DLD1 (cell line): Measurements from ENCODE around the gene SNRPN.
"Not testable (repeated sequence)": the region's sequence is repeated elsewhere in the genome, so short reads cannot be mapped to it uniquely, and the experiment has no call there.

ENCODE experiments used
- in situ Hi-C: cut with HindIII; loops from 2 replicates; pipeline ENCODE4 v1.10.0; 2017; ENCODE audit warnings: low sequenced_read_pairs

The SNRPN gene

DNA sequence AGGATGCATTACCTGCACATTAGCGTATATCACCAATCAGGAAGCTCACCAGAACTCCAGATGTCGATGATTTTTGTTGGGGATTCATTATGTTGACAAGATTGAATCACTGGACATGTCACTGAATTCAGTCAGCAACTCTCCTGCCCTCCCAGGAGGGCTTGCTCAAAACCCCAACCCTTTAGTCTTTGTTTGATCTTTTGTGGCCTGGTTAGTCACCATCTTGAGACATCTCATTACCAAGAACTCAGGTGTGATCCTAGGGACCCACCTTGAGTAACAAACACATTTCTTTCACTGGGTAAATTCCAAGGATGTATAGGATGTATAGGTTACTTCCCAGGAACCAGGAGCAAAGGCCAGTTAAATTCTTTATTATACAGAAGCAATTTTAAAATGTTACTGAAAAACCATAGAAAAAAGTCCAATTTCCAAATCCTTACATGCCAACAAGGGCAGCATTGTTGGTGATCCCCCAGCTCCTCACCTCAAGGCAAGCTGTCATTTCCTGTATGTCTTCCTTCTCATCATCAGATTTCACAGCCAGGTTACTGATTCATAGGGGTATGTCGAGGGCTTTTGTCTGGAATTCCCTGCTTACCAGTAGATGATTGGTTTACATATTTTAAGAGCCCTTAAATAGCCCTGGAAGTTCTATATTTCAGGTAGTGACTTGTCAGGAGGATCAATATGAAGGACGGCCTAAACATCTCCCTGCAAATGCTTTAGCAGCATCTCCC lies 11.7 kb downstream of the SNRPN start:
- in situ Hi-C loops = no loop called here

DNA sequence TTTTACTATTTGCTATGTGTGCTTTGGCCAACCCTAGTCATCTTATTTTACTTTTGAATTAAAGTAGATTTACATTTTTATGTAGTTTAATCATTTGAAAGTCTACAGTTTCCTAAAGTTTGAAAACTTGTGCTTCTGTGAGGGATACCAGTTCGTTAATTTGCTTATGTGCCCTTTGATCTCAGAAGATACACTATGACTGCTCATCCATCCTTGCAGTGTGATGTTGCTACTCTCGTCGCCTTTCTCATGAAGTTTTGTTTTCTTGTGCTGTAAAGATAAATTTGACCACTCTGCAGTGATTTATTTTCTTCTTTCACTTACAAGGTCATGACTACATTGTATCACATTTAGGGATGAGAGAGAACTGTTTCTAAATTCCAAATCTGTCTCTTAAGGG lies 16.3 kb downstream of the SNRPN start:
- in situ Hi-C loops = no loop called here

DNA sequence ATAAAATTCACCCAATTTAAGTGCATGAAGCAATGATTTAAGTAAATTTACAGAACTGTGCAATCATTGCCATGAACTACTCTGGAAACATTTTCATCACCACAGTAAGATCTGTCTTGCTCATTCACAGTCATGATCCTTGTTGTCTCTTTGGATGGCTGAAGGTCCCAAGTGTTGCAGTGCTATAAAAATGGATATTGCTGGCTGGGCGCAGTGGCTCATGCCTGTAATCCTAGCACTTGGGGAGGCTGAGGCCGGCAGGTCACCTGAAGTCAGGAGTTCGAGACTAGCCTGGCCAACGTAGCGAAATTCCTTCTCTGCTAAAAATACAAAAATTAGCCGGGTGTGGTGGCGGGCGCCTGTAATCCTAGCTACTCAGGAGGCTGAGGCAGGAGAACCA lies 17.0 kb downstream of the SNRPN start:
- in situ Hi-C loops = no loop called here

DNA sequence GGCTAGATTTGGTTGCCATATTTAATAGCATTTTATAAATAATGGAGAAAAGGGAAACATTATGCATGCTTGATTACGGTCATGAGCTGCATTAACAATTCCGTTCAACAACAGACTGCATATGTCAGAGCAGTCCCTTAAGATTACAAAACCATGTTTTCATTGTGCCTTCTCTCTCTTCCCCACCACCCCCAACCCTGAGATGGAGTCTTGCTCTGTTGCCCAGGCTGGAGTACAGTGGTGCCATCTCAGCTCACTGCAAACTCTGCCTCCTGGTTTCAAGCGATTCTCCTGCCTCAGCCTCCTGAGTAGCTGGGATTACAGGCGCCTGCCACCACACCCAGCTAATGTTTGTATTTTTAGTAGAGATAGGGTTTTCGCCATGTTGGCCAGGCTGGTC lies 17.9 kb downstream of the SNRPN start:
- in situ Hi-C loops = not testable (repeated sequence)

DNA sequence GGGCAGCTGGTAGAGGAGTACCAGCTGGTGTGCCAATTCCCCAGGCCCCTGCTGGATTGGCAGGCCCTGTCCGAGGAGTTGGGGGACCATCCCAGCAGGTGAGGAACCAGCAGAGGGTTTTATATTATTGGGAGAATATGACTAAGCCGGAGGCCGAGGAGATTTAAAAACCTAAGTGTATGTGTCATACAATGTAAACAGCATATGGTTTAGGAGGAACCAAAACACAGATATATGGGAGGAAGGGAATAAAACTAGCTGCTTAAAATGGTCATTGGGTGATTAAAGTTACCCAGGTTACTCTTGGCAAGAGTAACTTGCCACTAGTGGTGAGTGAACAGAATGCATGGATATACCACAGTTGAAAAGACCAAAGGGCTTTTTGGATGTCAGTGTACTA lies 22.1 kb downstream of the SNRPN start:
- in situ Hi-C loops = no loop called here

DNA sequence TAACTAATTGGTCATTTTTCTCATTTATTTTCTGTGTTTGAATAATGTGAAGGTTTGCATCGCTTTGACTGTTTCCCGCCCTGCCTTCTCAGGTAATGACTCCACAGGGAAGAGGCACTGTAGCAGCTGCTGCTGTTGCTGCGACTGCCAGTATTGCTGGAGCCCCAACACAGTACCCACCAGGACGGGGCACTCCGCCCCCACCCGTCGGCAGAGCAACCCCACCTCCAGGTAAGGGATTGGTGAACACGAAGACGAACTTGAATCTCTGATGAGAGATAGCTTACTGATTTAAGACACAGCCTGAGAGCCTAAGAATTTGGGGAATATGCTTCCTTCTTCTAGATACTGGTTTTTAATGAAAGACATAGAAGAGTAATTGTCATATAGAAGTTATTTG lies 22.9 kb downstream of the SNRPN start:
- in situ Hi-C loops = no loop called here

DNA sequence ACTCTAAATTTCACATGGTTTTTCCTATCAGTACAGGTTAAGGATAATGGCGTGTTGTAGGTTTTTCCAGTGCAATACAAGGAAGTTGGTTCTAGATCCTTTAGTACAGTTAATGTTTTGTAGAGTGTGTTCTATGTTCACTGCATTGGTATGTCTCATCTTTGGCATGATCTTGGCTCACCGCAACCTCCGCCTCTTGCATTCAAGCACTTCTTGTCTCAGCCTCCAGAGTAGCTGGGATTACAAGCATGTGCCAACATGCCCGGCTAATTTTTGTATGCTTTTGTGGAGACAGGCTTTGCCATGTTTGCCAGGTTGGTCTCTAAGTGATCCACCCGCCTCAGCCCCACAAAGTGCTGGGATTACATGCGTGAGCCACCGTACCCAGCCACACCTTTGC lies 30.4 kb downstream of the SNRPN start:
- in situ Hi-C loops = no loop called here

DNA sequence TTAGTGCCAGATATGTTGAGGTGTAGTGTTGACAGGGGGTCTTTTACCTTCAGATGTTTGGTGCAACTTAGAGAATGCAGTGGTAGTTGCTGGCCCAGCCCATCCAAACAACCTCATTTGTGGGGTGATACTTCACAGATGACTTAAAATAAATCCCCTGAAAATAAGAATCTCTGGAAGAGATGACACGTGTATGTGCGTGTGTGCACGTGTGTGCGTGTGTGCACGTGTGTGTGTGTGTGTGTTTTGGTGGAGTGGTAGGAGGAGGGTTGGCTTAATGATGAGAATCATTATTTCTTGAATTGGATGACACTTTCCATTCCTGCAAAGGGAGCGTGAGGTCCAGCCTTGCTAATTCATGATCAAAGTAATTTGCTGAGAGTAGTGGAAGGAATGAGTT lies 31.9 kb downstream of the SNRPN start:
- in situ Hi-C loops = no loop called here

DNA sequence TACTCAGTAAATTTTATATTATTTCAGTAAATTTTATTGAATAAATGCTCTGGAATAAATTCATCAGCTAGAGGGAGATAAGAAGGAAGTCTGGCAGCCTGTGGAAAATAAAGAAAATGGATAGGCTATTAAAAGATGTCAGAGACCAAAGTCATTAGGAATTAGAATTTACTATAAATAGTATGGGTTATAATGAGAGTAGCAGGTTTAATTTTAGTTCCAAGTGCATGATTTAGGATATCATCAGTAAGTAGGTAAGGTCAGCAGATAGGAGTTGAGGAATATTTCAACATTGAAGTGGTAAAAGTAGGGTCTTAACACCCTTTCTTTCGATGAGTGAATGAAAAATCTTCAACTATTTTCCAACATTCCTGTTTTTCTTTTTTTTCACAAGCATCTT lies 64.6 kb downstream of the SNRPN start:
- in situ Hi-C loops = no loop called here

DNA sequence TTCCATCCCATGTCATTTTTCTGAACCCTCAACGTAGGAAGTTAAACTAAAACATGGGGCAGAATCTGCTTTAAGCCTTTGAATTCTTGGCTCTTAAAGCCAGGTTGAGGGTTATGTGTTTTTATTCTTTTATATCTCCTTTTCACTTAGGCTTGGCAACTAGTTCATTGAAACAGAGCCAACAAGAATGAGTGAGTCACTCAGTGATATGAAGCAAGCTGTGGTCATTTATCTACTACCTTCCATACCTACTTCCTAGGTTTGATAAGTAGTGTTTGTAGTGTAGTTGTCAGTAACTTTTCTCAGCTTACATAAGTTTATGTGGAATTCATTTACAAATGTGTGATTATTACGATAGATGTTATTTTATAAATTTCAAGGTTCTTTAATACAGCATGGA lies 67.4 kb downstream of the SNRPN start:
- in situ Hi-C loops = no loop called here
